Testis (tissue), 3 donors: ENCODE measurements around the gene UPK1A. TPM values are rescaled to one million over a fixed set of nuclear protein-coding genes. Genes with fewer than 3 reads are reported as not detected.

Experiments
- DNase-seq: peaks from one replicate; pipeline ENCODE4 v3.0.0-alpha.2; 2019
- H3K27ac ChIP-seq, 2 donors: fragments of 200-600 bp; sonication (generic); one replicate each; pipeline ENCODE4 v1.5.1; 2019
- H3K27me3 ChIP-seq: fragments of 200-600 bp; sonication (generic); one replicate; pipeline ENCODE4 v1.5.1; 2019
- H3K36me3 ChIP-seq: fragments of 200-600 bp; sonication (generic); one replicate; pipeline ENCODE4 v1.5.1; 2017; ENCODE audit warnings: low read depth; ENCODE audit errors: missing control alignments
- H3K4me1 ChIP-seq: fragments of 200-600 bp; sonication (generic); one replicate; pipeline ENCODE4 v1.5.1; 2019
- H3K4me3 ChIP-seq, 2 donors: fragments of 200-600 bp; sonication (generic); one replicate each; pipeline ENCODE4 v1.5.1; 2017 to 2019
- H3K9me3 ChIP-seq: fragments of 200-600 bp; sonication (generic); one replicate; pipeline ENCODE4 v1.5.1; 2017
- CTCF ChIP-seq, 3 experiments: fragments of 450-650 bp in 2 of 3; fragments of 200-600 bp in 1 of 3; sonication (generic) in 1 of 3; IDR thresholded peaks; one replicate each; pipeline ENCODE4 v1.5.1; 2016 to 2019; ENCODE audit warnings: antibody characterized with exemption in 3 of 3, mild to moderate bottlenecking in 2 of 3, moderate library complexity in 1 of 3
- POLR2A ChIP-seq: fragments of 450-650 bp; IDR thresholded peaks from one replicate; pipeline ENCODE4 v1.6.1; 2017; ENCODE audit warnings: antibody characterized with exemption, mild to moderate bottlenecking, moderate library complexity
- WGBS, 2 donors: methylation state at CpG; one replicate each; pipeline ENCODE4 v1.1.5; 2018; 5-methylcytosine and 5-hydroxymethylcytosine counted together
- intact Hi-C: fragments of 100-400 bp; cut with DNase I; formaldehyde crosslinking; loops from one replicate; pipeline ENCODE4 v1.15.1; 2023; ENCODE audit warnings: low total_unique reads
- polyA plus RNA-seq: library from polyadenylated mRNA; stranded (reverse); fragments of 350-450 nt; fragmentation: Illumina TruSeq; extraction: RNeasy Lipid Tissue Mini Kit (QIAGEN cat#74804); gene quantifications from one replicate; pipeline ENCODE4 v1.2.3, GENCODE V29; 2014; ENCODE audit warnings: low read depth, low replicate concordance; ENCODE audit not compliant: insufficient read depth
- total RNA-seq, 2 donors: library from RNA; depleted of rRNA; stranded (reverse); fragments of >200 nt; gene quantifications; one replicate each; pipeline ENCODE4 v1.2.3, GENCODE V29; 2016

The UPK1A gene
- total and polyA plus RNA-seq, 3 donors from 2014 or later = 0.37 to 1.0 (median 0.47) TPM

DNA sequence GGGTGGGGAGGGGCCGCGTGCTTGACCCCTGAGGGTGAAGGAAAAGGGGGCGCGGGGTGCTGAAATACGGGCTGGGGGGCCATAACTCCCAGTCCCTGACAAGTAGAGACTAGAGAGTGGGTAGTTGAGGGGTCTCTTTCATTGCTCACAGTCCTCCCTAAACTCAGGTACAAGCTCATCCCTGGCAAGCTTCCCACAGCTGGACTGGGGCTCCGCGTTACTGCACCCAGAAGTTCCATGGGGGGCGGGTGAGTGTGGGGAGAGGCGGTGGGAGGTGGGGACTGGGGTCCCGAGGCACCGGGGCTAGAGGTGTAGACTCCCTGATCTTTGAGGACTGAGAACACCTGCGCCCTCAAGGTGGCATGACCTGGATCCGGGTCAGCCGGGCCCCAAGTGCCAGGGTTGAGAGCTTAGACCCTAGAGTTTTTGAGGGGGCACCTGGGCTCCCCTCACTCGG, 23.5 kb upstream of the UPK1A start:
- peak overlapping the region in 1 of 2 donors; percentile 78 for H3K27ac ChIP-seq
- WGBS, 2 donors = 43 to 71% methylated on average over 7 of the region's 15 CpGs
- no peaks in the 10 kb centered on the region for H3K27me3 ChIP-seq
- no peaks in the 10 kb centered on the region for H3K9me3 ChIP-seq
- intact Hi-C loops = loop anchor here (10.0 kb wide), 1 partner anchor 98 kb away; the partner anchor contains the start of gene TMEM147
- DNase-seq = no peak
- TF ChIP-seq CTCF (IDR thresholded peaks at IDR 0.05) = no peak
- H3K36me3 ChIP-seq = no peaks in the 10 kb centered on the region
- peak overlapping the region; percentile 60 to 61 for H3K4me3 ChIP-seq
- H3K4me1 ChIP-seq = no peaks in the 10 kb centered on the region

- intact Hi-C loops = loop anchor here (10.0 kb wide), 1 partner anchor 99 kb away; the partner anchor contains the start of gene TMEM147
- Histone ChIP-seq H3K4me3 (peak overlapping the region; percentile 60 to 61), H3K27ac (peak overlapping the region; percentile 60 to 78), H3K36me3 (no peaks in the 10 kb centered on the region), H3K4me1 (no peaks in the 10 kb centered on the region), H3K9me3 (no peaks in the 10 kb centered on the region), H3K27me3 (no peaks in the 10 kb centered on the region)
- peak; percentile 83 for DNase-seq
- 1% methylated on average over 20 to 21 of the region's 69 CpGs for WGBS, 2 donors
- no peak for TF ChIP-seq CTCF (IDR thresholded peaks at IDR 0.05)
- no peak for TF ChIP-seq POLR2A
These were observed 22.8 kb upstream of the UPK1A start for GRCh38 chr19:35643255-35644205.

- peak overlapping the region; percentile 60 to 78 for H3K27ac ChIP-seq
- H3K4me1 ChIP-seq = peaks cover 8% of the 10 kb centered on the region
- 0 to 1% methylated on average over 24 to 60 of the region's 60 CpGs for WGBS, 2 donors
- no peaks in the 10 kb centered on the region for H3K9me3 ChIP-seq
- H3K36me3 ChIP-seq = no peaks in the 10 kb centered on the region
- peak; percentile 94 for DNase-seq
- intact Hi-C loops = loop anchor here (10.0 kb wide), 1 partner anchor 100 kb away; the partner anchor contains the start of gene TMEM147
- no peaks in the 10 kb centered on the region for H3K27me3 ChIP-seq
- H3K4me3 ChIP-seq = peak overlapping the region; percentile 60 to 61
- no peak for TF ChIP-seq POLR2A
- TF ChIP-seq CTCF (IDR thresholded peaks at IDR 0.05) = no peak
These were observed 21.9 kb upstream of the UPK1A start for GRCh38 chr19:35644206-35644986.

- peak overlapping the region; percentile 60 to 78 for H3K27ac ChIP-seq
- DNase-seq = peak; percentile 84
- intact Hi-C loops = loop anchor here (10.0 kb wide), 1 partner anchor 100 kb away; the partner anchor contains the start of gene TMEM147
- peak overlapping the region; percentile 60 to 61 for H3K4me3 ChIP-seq
- 16 to 17% methylated on average over 14 to 20 of the region's 20 CpGs for WGBS, 2 donors
- H3K27me3 ChIP-seq = no peaks in the 10 kb centered on the region
- peaks cover 8% of the 10 kb centered on the region for H3K4me1 ChIP-seq
- no peaks in the 10 kb centered on the region for H3K9me3 ChIP-seq
- TF ChIP-seq POLR2A (no peak), CTCF (IDR thresholded peaks at IDR 0.05) (no peak)
- H3K36me3 ChIP-seq = no peaks in the 10 kb centered on the region
These were observed 21.2 kb upstream of the UPK1A start for GRCh38 chr19:35644987-35645679.
